LNCAP (cell line): ENCODE results near the gene PDLIM7.

Experiments
- TF ChIP-seq, protein P1 (sequence below): fragments of 450-650 bp; IDR thresholded peaks from 2 replicates; pipeline ENCODE4 v1.5.1; 2017; ENCODE audit warnings: mild to moderate bottlenecking

PDLIM7 gene

GRCh38 chr5:177500685-177501522 lies 3.5 kb upstream of the PDLIM7 start:
- TF ChIP-seq, protein P1, sequence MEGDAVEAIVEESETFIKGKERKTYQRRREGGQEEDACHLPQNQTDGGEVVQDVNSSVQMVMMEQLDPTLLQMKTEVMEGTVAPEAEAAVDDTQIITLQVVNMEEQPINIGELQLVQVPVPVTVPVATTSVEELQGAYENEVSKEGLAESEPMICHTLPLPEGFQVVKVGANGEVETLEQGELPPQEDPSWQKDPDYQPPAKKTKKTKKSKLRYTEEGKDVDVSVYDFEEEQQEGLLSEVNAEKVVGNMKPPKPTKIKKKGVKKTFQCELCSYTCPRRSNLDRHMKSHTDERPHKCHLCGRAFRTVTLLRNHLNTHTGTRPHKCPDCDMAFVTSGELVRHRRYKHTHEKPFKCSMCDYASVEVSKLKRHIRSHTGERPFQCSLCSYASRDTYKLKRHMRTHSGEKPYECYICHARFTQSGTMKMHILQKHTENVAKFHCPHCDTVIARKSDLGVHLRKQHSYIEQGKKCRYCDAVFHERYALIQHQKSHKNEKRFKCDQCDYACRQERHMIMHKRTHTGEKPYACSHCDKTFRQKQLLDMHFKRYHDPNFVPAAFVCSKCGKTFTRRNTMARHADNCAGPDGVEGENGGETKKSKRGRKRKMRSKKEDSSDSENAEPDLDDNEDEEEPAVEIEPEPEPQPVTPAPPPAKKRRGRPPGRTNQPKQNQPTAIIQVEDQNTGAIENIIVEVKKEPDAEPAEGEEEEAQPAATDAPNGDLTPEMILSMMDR, result peak; percentile 96

DNA sequence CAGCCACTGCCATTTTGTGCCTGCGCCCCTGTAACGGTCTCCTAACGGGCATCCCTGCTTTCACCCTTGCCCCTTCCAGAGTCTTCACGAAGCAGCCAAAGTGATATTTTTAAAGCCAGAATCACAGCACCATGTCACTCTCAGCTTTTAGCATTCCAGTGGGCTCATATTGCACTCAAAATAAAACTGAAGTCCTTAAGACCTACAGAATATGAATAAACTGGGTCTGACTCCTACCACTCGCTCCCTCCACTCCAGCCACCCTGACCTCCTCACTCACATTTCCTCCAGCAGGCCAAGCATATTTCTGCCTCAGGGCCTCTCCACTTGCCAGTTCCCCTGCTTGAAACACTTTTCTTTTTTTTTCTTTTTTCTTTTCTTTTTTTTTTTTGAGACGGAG lies 2.4 kb upstream of the PDLIM7 start:
- TF ChIP-seq, protein P1, result no peak

GRCh38 chr5:177498013-177498787 lies 796 bp upstream of the PDLIM7 start:
- TF ChIP-seq, protein P1, result no peak

DNA sequence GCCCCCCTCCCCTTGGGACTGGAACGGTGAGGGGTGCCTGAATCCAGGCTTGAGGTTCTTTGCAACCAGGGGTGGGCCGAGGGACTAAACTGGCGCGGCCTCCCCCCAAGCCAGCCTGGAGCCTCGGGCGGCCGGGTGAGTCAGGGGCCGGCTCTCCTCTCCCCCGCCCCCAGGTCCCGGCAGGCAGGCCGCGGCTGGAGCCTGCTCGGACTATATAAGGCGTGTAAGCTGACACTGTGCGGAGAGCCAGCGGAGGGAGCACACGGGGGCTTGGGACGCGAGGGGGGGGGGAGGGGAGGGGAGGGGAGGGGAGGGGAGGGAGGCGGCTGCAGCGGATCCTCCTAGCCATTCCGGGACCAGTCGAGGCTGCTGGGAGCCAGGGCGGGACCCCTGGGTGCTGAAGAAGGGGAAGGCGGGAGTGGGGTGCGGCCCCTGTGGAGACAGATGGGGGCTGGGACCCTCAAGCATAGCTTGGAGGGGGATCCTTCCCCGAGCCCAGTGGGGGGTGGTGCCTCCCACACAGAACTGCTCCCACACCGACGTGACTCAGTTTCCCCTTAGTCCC lies 595 bp downstream of the PDLIM7 start:
- TF ChIP-seq, protein P1, result no peak

DNA sequence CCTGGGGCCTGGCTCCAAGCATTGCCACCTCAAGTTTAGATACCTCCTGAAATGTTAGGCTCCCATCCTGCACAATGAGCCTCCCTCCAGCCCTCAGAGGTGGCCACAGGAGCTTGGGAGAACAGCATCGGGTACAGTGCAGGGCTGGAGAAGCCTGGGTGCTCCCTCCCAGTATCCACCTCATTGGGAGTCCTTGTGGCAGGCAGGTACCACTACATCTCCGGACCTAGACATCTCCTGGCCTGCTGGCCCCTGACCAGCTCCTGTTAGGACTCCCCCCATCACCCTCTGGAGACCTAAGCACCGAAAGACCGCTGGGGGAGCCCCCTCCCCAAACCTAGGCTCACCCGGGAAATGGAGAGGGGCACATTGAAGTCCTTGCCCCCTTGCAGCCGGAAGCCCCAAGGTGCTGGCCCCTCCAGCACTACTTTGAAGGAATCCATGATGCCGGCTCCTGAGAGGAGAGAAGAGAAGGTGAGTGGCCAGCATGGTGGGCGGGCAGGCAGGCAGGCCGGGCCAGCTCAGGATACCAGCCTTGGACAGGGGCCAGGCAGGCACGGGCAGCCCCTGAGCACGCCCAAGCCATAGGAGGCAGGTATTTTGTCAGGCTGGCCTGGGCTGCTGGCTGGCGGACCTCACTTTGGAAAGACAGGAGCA lies 1.2 kb downstream of the PDLIM7 start:
- TF ChIP-seq, protein P1, result no peak

DNA sequence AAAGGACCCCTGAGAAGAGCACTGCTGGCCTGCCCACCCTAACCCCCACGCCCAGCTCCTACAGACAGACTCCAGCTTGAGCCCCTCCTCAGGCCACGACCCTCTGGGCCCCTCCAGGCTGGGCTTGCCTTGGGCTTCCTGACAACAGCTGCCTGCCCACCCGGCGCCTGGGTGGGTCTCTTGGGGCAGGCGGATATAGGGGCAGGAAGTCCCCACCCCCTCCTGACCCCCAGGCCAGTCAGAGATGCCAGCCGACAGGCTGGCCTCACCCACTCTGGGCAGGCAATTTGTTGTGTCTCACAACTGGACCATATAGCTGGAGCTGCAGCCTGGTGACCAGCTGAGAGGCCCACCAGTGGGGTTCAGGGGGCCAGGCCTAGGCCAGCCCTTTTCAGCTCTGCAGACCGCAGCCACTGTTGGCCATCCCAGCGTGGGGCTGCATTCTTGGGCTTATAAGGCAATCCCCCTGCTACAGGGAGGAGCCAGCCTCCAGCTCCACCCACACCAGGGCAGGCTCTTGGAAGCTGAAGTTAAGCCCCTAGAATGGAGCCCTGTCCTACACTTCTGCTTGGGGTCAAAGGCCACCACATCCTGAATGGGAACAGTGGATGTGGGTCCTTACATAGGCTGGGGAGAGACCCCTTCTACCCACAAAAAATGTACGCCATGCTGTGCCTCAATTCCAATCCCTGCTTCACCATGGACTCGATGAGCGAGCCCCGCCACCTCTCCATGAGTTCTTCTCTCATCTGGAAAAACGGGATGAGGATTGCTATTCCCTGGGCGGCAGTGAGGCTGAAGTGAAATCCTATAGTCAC lies 2.0 kb downstream of the PDLIM7 start:
- TF ChIP-seq, protein P1, result no peak
